ENCODE results near the gene RARG. TPM values are rescaled to one million over a fixed set of nuclear protein-coding genes. Genes with fewer than 3 reads are reported as not detected.

Gene RARG
- total RNA-seq, 1 experiment from 2014 or later: 11.8 TPM

- H3K4me3 Mint-ChIP-seq (ENCODE audit: unreplicated experiment): no peak overlapping the region
- peaks cover 34% of the 10 kb centered on the region for H3K4me1 Mint-ChIP-seq (ENCODE audit: low read depth, unreplicated experiment)
- Histone ChIP-seq H3K27me3 (replicated peaks; ENCODE audit: control insufficient read depth, insufficient read depth, low read length) (no peaks in the 10 kb centered on the region), H3K36me3 (ENCODE audit: control insufficient read depth, insufficient read depth, low read length) (no peaks in the 10 kb centered on the region), H3K9me3 (no peaks in the 10 kb centered on the region), H3K4me1 (peaks cover 20% of the 10 kb centered on the region), H3K4me3 (ENCODE audit: low read depth, low read length) (no peak overlapping the region)
- DNase-seq: no peak
- CTCF ChIA-PET: interaction anchor here (0.7 to 0.8 kb wide), 3 partner anchors 34 to 163 kb away, joined by 3 read pairs; a partner anchor contains a TSS
- no peak for TF ChIP-seq CTCF (IDR thresholded peaks at IDR 0.05; ENCODE audit: insufficient read depth in 1 of 2, low read depth in 1 of 2, low read length in 1 of 2, severe bottlenecking in 1 of 2, unreplicated experiment in 1 of 2)
- no peaks in the 10 kb centered on the region for H3K27me3 Mint-ChIP-seq (ENCODE audit: insufficient read depth, unreplicated experiment)
- no peaks in the 10 kb centered on the region for H3K9me3 Mint-ChIP-seq (ENCODE audit: unreplicated experiment)
- intact Hi-C loops (cut with micrococcal nuclease; ENCODE audit: unreplicated experiment): no loop called here
- no peak overlapping the region for H3K27ac Mint-ChIP-seq (ENCODE audit: unreplicated experiment)
- H3K36me3 Mint-ChIP-seq (ENCODE audit: insufficient read depth, unreplicated experiment): peaks cover 10% of the 10 kb centered on the region
- no TSS peak for BruUV-seq (replicated peaks)
- POLR2A ChIA-PET: interaction anchor here (0.6 kb wide), 2 partner anchors 37 to 65 kb away, joined by 3 to 7 read pairs; partner anchors contain the start of genes CSAD and ZNF740
These were observed 14.1 kb downstream of the RARG start for GRCh38 chr12:53217931-53218307.

- Histone ChIP-seq H3K9me3 (no peaks in the 10 kb centered on the region), H3K36me3 (ENCODE audit: control insufficient read depth, insufficient read depth, low read length) (no peaks in the 10 kb centered on the region), H3K4me3 (ENCODE audit: low read depth, low read length) (no peak overlapping the region), H3K27me3 (replicated peaks; ENCODE audit: control insufficient read depth, insufficient read depth, low read length) (no peaks in the 10 kb centered on the region), H3K4me1 (peaks cover 19% of the 10 kb centered on the region)
- no peak for TF ChIP-seq CTCF (IDR thresholded peaks at IDR 0.05; ENCODE audit: insufficient read depth in 1 of 2, low read depth in 1 of 2, low read length in 1 of 2, severe bottlenecking in 1 of 2, unreplicated experiment in 1 of 2)
- Mint-ChIP-seq H3K27ac (ENCODE audit: unreplicated experiment) (no peak overlapping the region), H3K36me3 (ENCODE audit: insufficient read depth, unreplicated experiment) (peaks cover 10% of the 10 kb centered on the region), H3K4me1 (ENCODE audit: low read depth, unreplicated experiment) (peaks cover 29% of the 10 kb centered on the region), H3K9me3 (ENCODE audit: unreplicated experiment) (no peaks in the 10 kb centered on the region), H3K4me3 (ENCODE audit: unreplicated experiment) (no peak overlapping the region), H3K27me3 (ENCODE audit: insufficient read depth, unreplicated experiment) (no peaks in the 10 kb centered on the region)
- DNase-seq: no peak
- POLR2A ChIA-PET: interaction anchor here (0.6 kb wide), 1 partner anchor 37 kb away, joined by 7 read pairs; the partner anchor contains the start of genes CSAD and ZNF740
- no TSS peak for BruUV-seq (replicated peaks)
- intact Hi-C loops (cut with micrococcal nuclease; ENCODE audit: unreplicated experiment): no loop called here
- CTCF ChIA-PET: interaction anchor here (0.7 to 2.9 kb wide), 3 partner anchors 35 to 128 kb away, joined by 3 to 6 read pairs (median 6); a partner anchor contains a TSS
These were observed 14.7 kb downstream of the RARG start for GRCh38 chr12:53217051-53217930.

DNA sequence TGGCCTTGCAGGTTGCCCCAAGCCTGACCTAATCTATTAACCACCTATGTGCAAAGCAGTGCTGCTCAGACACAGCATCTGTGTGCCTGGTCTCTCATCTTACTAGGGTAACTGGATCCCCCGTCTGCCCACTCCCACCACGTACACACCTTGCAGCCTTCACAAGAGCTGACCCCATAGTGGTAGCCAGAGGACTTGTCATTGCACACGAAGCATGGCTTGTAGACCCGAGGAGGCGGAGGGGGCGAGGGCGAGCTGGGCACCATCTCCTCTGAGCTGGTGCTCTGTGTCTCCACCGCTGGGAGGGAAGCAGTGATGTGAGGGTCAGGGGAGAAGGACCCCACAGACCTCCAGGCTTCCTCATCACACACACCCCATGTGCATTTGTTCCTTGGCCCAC lies 16.5 kb downstream of the RARG start:
- ChIA-PET POLR2A (no interaction called here), CTCF (interaction anchor here (0.9 to 2.9 kb wide), 3 partner anchors 106 to 130 kb away, joined by 3 to 6 read pairs (median 4); partner anchors contain the start of gene AAAS)
- H3K4me1 ChIP-seq: peaks cover 15% of the 10 kb centered on the region; the same call in 1 of the 2 replicates
- intact Hi-C loops (cut with micrococcal nuclease; ENCODE audit: unreplicated experiment): no loop called here
- Mint-ChIP-seq H3K9me3 (ENCODE audit: unreplicated experiment) (no peaks in the 10 kb centered on the region), H3K36me3 (ENCODE audit: insufficient read depth, unreplicated experiment) (peaks cover under 1% of the 10 kb centered on the region), H3K27me3 (ENCODE audit: insufficient read depth, unreplicated experiment) (no peaks in the 10 kb centered on the region), H3K4me1 (ENCODE audit: low read depth, unreplicated experiment) (peaks cover 23% of the 10 kb centered on the region), H3K4me3 (ENCODE audit: unreplicated experiment) (no peak overlapping the region), H3K27ac (ENCODE audit: unreplicated experiment) (no peak overlapping the region)
- TF ChIP-seq CTCF (IDR thresholded peaks at IDR 0.05; ENCODE audit: insufficient read depth in 1 of 2, low read depth in 1 of 2, low read length in 1 of 2, severe bottlenecking in 1 of 2, unreplicated experiment in 1 of 2): no peak
- H3K27me3 ChIP-seq (replicated peaks; ENCODE audit: control insufficient read depth, insufficient read depth, low read length): no peaks in the 10 kb centered on the region
- no TSS peak for BruUV-seq (replicated peaks)
- H3K36me3 ChIP-seq (ENCODE audit: control insufficient read depth, insufficient read depth, low read length): no peaks in the 10 kb centered on the region
- no peaks in the 10 kb centered on the region for H3K9me3 ChIP-seq
- no peak overlapping the region for H3K4me3 ChIP-seq (ENCODE audit: low read depth, low read length)
- no peak for DNase-seq
